ENCODE measurements around the gene TAF8.

TAF8 gene

DNA sequence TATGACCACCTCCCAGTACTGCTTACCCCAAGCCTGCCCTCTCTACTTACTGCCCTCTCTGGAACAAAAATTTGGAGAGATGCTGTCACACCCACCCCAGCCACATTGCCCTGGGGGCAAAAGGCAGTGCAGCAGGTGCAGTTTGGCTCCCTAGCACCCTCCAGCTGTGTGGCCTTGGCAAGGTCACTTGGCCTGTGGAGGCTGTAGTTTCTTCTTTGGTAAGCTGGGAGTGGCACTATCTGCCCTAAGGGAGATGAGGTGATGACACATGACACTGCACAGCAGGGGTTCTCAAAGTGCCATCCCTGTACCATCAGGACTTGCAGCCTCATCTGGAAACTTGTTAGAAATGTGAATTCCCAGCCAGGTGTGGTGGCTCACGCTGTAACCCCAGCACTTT lies 44.8 kb downstream of the TAF8 start:
- DNase-seq (ENCODE audit: low spot score) = no peak
- no peak overlapping the region for H3K4me3 ChIP-seq (ENCODE audit: severe bottlenecking)
- no peak overlapping the region for H3K27ac ChIP-seq (ENCODE audit: poor library complexity, severe bottlenecking)
- peaks cover 20% of the 10 kb centered on the region for H3K4me1 ChIP-seq (ENCODE audit: insufficient read depth, poor library complexity, severe bottlenecking)
- H3K9me3 ChIP-seq (ENCODE audit: severe bottlenecking) = no peaks in the 10 kb centered on the region
- no peaks in the 10 kb centered on the region for H3K36me3 ChIP-seq (ENCODE audit: low read depth)
- no peaks in the 10 kb centered on the region for H3K27me3 ChIP-seq (ENCODE audit: insufficient read depth, poor library complexity, severe bottlenecking)
- TF ChIP-seq, protein P1, sequence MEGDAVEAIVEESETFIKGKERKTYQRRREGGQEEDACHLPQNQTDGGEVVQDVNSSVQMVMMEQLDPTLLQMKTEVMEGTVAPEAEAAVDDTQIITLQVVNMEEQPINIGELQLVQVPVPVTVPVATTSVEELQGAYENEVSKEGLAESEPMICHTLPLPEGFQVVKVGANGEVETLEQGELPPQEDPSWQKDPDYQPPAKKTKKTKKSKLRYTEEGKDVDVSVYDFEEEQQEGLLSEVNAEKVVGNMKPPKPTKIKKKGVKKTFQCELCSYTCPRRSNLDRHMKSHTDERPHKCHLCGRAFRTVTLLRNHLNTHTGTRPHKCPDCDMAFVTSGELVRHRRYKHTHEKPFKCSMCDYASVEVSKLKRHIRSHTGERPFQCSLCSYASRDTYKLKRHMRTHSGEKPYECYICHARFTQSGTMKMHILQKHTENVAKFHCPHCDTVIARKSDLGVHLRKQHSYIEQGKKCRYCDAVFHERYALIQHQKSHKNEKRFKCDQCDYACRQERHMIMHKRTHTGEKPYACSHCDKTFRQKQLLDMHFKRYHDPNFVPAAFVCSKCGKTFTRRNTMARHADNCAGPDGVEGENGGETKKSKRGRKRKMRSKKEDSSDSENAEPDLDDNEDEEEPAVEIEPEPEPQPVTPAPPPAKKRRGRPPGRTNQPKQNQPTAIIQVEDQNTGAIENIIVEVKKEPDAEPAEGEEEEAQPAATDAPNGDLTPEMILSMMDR (IDR thresholded peaks at IDR 0.05; ENCODE audit: poor library complexity, severe bottlenecking) = no peak
- no peak for ATAC-seq (ENCODE audit: low read depth)

DNA sequence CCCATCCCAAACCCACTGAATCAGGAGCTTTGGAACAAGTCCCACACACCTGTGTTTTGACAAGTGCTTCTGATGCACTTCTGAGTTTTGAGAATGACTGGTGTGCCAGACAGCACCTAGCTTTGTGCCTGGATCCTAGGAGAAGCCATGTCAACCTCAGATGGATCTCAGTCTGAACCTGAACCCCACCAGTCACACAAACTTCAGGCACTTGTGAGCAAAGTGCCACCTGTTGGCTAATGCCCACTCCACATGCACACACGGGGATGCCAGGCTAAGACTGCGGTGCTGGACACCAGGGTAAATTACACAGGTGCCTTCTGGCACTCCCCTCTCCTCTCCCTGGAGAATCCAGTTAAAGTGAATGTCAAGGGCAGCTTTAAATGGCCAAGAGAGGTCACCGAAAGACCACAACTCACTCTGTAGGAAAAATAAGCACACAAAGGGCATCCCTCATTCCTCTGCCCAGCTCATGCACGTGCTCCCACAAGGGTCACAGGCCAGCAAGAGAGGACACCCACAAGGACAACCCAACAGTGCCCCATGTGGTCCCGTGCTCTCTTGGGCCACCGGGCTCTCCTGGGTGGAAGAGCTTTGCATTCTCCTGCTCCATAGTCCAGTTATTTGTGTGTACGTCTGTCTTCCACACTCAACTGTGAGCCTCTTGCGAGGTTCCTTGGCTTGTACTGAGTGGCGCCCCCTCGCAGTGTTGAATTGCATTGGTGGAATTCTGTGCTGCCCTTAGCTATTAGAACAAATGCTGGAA lies 45.6 kb downstream of the TAF8 start:
- Histone ChIP-seq H3K27ac (ENCODE audit: poor library complexity, severe bottlenecking) (no peak overlapping the region), H3K36me3 (ENCODE audit: low read depth) (no peaks in the 10 kb centered on the region), H3K27me3 (ENCODE audit: insufficient read depth, poor library complexity, severe bottlenecking) (no peaks in the 10 kb centered on the region), H3K9me3 (ENCODE audit: severe bottlenecking) (no peaks in the 10 kb centered on the region), H3K4me3 (ENCODE audit: severe bottlenecking) (no peak overlapping the region), H3K4me1 (ENCODE audit: insufficient read depth, poor library complexity, severe bottlenecking) (peaks cover 29% of the 10 kb centered on the region)
- ATAC-seq (ENCODE audit: low read depth) = no peak
- TF ChIP-seq, protein P1 (IDR thresholded peaks at IDR 0.05; ENCODE audit: poor library complexity, severe bottlenecking) = peak; percentile 19
- DNase-seq (ENCODE audit: low spot score) = no peak

DNA sequence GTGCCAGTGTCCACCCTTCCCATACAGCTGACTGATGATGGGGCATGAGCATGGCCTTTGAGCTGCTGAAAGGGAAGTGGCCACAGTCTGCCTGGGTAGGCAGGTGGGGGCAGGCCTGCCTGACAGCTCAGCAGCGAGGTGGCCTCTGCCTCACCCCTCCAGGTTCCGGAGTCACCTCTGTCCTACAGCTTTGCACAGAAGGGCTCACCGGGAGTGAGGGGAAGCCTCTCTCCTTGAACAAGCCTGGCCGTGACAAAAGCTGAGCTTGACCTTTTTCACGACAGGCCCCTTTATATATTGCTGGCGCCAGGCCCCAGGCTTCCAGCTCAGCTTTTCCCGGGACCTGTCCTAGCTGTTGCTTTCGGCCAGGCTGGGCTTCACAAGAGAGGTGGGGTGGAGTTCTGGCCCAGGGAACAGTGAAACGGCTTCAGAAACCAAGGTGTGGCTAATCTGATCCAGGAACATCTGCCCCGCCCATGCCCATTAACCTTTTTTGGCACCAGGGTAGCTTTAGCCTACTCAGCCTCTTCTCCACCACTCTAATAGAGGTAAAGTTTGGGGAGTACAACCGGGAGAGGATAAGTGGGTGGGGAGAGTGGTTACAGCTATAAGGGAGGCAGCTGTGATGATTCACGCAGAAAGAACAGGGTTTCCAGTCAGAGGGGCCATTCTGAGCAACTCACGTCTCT lies 49.2 kb downstream of the TAF8 start:
- H3K36me3 ChIP-seq (ENCODE audit: low read depth) = peaks cover 6% of the 10 kb centered on the region; the same call in 1 of the 2 replicates
- DNase-seq (ENCODE audit: low spot score) (peak; percentile 90), ATAC-seq (ENCODE audit: low read depth) (peak; percentile 90)
- peaks cover 39% of the 10 kb centered on the region for H3K4me1 ChIP-seq (ENCODE audit: insufficient read depth, poor library complexity, severe bottlenecking)
- H3K9me3 ChIP-seq (ENCODE audit: severe bottlenecking) = no peaks in the 10 kb centered on the region
- TF ChIP-seq, protein P1 (IDR thresholded peaks at IDR 0.05; ENCODE audit: poor library complexity, severe bottlenecking) = no peak
- peak overlapping the region; percentile 97 for H3K27ac ChIP-seq (ENCODE audit: poor library complexity, severe bottlenecking)
- H3K27me3 ChIP-seq (ENCODE audit: insufficient read depth, poor library complexity, severe bottlenecking) = no peaks in the 10 kb centered on the region
- no peak overlapping the region for H3K4me3 ChIP-seq (ENCODE audit: severe bottlenecking)

DNA sequence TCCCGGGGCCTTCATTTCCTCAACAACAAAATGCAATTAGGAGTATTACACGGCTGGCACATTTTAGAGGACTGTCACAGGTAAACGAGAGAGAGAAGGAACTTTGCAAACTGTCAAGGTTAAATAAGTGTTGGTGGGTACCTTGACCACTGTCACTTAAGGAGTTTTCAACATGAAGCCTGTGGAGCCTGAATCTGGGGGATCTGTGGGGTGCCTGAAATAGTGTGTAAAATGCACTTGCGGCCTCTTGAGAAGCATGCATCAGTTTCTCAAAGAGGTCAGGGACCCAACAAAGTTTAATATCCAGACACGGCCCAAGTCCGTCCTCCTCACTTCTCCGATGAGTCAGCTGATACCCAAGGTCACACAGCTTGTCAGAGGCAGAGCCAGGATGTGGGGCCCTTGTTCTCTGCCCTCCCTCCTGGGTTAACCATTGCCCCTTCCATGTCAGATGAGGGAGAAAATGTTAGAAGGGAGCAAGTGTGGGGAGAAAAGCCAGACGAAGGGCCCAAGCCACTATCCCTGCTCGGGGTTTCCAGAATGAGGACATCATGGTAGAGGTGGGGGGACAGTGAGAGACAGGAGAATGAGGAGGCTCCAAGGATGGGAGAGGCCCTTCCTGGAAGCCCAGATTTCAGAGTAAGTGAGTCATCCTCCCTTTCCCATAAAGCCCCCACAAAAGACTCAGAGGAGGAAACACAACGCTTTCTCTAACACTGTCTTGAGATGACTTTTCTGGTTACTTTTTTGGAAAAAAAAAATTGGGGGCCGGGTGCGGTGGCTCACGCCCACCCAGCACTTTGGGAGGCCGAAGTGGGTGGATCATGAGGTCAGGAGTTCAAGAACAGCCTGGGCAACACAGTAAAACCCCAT lies 49.9 kb downstream of the TAF8 start:
- H3K4me1 ChIP-seq (ENCODE audit: insufficient read depth, poor library complexity, severe bottlenecking) = peaks cover 39% of the 10 kb centered on the region
- H3K36me3 ChIP-seq (ENCODE audit: low read depth) = peaks cover 6% of the 10 kb centered on the region; the same call in 1 of the 2 replicates
- H3K27ac ChIP-seq (ENCODE audit: poor library complexity, severe bottlenecking) = peak overlapping the region; percentile 97
- no peak for DNase-seq (ENCODE audit: low spot score)
- H3K4me3 ChIP-seq (ENCODE audit: severe bottlenecking) = no peak overlapping the region
- ATAC-seq (ENCODE audit: low read depth) = peak; percentile 16; the same call in 2 of the 3 replicates
- TF ChIP-seq, protein P1 (IDR thresholded peaks at IDR 0.05; ENCODE audit: poor library complexity, severe bottlenecking) = no peak
- no peaks in the 10 kb centered on the region for H3K9me3 ChIP-seq (ENCODE audit: severe bottlenecking)
- no peaks in the 10 kb centered on the region for H3K27me3 ChIP-seq (ENCODE audit: insufficient read depth, poor library complexity, severe bottlenecking)

All from RWPE2 (cell line).